PC-3 (cell line): ENCODE data around the gene KIAA1328.

Source experiments
- EZH2 ChIP-seq: fragments of 300-600 bp; sonication (generic); IDR thresholded peaks from one replicate; pipeline ENCODE4 v1.6.1; 2017; ENCODE audit warnings: antibody characterized with exemption, mild to moderate bottlenecking, low read length; ENCODE audit not compliant: unreplicated experiment
- EZH2phosphoT487 ChIP-seq: fragments of 300-600 bp; sonication (generic); IDR thresholded peaks from 2 replicates; pipeline ENCODE4 v1.6.1; 2018; ENCODE audit warnings: mild to moderate bottlenecking, antibody characterized with exemption, low read length, borderline replicate concordance
- TF ChIP-seq, protein P1 (sequence below): fragments of 300-600 bp; sonication (generic); conservative IDR thresholded peaks from 2 replicates; pipeline ENCODE4 v1.5.1; 2017; ENCODE audit warnings: antibody characterized with exemption, low read depth, mild to moderate bottlenecking, low read length

- TF ChIP-seq EZH2phosphoT487 (no peak), EZH2 (no peak)
- TF ChIP-seq, protein P1, sequence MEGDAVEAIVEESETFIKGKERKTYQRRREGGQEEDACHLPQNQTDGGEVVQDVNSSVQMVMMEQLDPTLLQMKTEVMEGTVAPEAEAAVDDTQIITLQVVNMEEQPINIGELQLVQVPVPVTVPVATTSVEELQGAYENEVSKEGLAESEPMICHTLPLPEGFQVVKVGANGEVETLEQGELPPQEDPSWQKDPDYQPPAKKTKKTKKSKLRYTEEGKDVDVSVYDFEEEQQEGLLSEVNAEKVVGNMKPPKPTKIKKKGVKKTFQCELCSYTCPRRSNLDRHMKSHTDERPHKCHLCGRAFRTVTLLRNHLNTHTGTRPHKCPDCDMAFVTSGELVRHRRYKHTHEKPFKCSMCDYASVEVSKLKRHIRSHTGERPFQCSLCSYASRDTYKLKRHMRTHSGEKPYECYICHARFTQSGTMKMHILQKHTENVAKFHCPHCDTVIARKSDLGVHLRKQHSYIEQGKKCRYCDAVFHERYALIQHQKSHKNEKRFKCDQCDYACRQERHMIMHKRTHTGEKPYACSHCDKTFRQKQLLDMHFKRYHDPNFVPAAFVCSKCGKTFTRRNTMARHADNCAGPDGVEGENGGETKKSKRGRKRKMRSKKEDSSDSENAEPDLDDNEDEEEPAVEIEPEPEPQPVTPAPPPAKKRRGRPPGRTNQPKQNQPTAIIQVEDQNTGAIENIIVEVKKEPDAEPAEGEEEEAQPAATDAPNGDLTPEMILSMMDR, result no peak
These were observed 102.2 kb downstream of the KIAA1328 start for GRCh38 chr18:36931106-36931505.
